Measurements from ENCODE around the gene CERCAM. TPM values are rescaled to one million over a fixed set of nuclear protein-coding genes. Genes with fewer than 3 reads are reported as not detected.

CERCAM gene
- total RNA-seq, 1 experiment from 2014 or later, result 11.3 TPM

GRCh38 chr9:128414461-128414860, 6.2 kb upstream of the CERCAM start:
- in situ Hi-C loops (cut with HindIII; ENCODE audit: low pct_unique_long_range_greater_than_20kb, low sequenced_read_pairs), result no loop called here
- BruUV-seq (replicated peaks), result no TSS peak
- H3K9me3 ChIP-seq (ENCODE audit: control insufficient read depth, insufficient read depth, low read depth, low read length), result no peaks in the 10 kb centered on the region
- TF ChIP-seq REST (IDR thresholded peaks at IDR 0.05; ENCODE audit: insufficient read depth in 1 of 2, low read depth in 2 of 2, low read length in 1 of 2) (no peak), CTCF (IDR thresholded peaks at IDR 0.05) (peak; percentile 53), POLR2AphosphoS5 (IDR thresholded peaks at IDR 0.05; ENCODE audit: low read depth, low read length) (no peak)
- no peaks in the 10 kb centered on the region for H3K27me3 ChIP-seq (ENCODE audit: control insufficient read depth, insufficient read depth, low read length)
- H3K4me3 ChIP-seq (ENCODE audit: low read depth in 2 of 2, low read length in 2 of 2), result no peak overlapping the region
- DNase-seq (ENCODE audit: low read depth, low spot score), result no peak
- POLR2A ChIA-PET, result no interaction called here
- peak; percentile 64; the same call in 1 of the 2 replicates for ATAC-seq
- H3K36me3 ChIP-seq (ENCODE audit: control insufficient read depth, insufficient read depth, low read length), result no peaks in the 10 kb centered on the region
- H3K27ac ChIP-seq (ENCODE audit: low read length), result no peak overlapping the region
- CTCF ChIA-PET, result interaction anchor here (0.6 kb wide), 1 partner anchor 320 kb away, joined by 3 read pairs; no protein-coding TSS in a partner anchor
- H3K4me1 ChIP-seq (ENCODE audit: control insufficient read depth, insufficient read depth, low read length), result peaks cover 4% of the 10 kb centered on the region
- intact Hi-C loops (cut with micrococcal nuclease; ENCODE audit: unreplicated experiment), result loop anchor here (10.0 kb wide), 1 partner anchor 120 kb away; no protein-coding TSS in a partner anchor

GRCh38 chr9:128415281-128415680, 5.4 kb upstream of the CERCAM start:
- Histone ChIP-seq H3K9me3 (ENCODE audit: control insufficient read depth, insufficient read depth, low read depth, low read length) (no peaks in the 10 kb centered on the region), H3K4me1 (ENCODE audit: control insufficient read depth, insufficient read depth, low read length) (peaks cover 4% of the 10 kb centered on the region), H3K27ac (ENCODE audit: low read length) (no peak overlapping the region), H3K36me3 (ENCODE audit: control insufficient read depth, insufficient read depth, low read length) (no peaks in the 10 kb centered on the region), H3K27me3 (ENCODE audit: control insufficient read depth, insufficient read depth, low read length) (no peaks in the 10 kb centered on the region), H3K4me3 (ENCODE audit: low read depth in 2 of 2, low read length in 2 of 2) (no peak overlapping the region)
- ATAC-seq, result no peak
- ChIA-PET CTCF (no interaction called here), POLR2A (no interaction called here)
- no TSS peak for BruUV-seq (replicated peaks)
- intact Hi-C loops (cut with micrococcal nuclease; ENCODE audit: unreplicated experiment), result loop anchor here (10.0 kb wide), 1 partner anchor 120 kb away; no protein-coding TSS in a partner anchor
- DNase-seq (ENCODE audit: low read depth, low spot score), result no peak
- in situ Hi-C loops (cut with HindIII; ENCODE audit: low pct_unique_long_range_greater_than_20kb, low sequenced_read_pairs), result no loop called here
- no peak for TF ChIP-seq SIN3A (IDR thresholded peaks at IDR 0.05; ENCODE audit: borderline replicate concordance, insufficient read depth, low read depth, low read length)
- no peak for TF ChIP-seq REST (IDR thresholded peaks at IDR 0.05; ENCODE audit: insufficient read depth in 1 of 2, low read depth in 2 of 2, low read length in 1 of 2)
- no peak for TF ChIP-seq POLR2AphosphoS5 (IDR thresholded peaks at IDR 0.05; ENCODE audit: low read depth, low read length)
- no peak for TF ChIP-seq CTCF (IDR thresholded peaks at IDR 0.05)
- TF ChIP-seq TCF7L2 (IDR thresholded peaks at IDR 0.05; ENCODE audit: low read depth, low read length), result no peak
